ENCODE measurements around the gene ARHGAP45. TPM values are rescaled to one million over a fixed set of nuclear protein-coding genes. Genes with fewer than 3 reads are reported as not detected.

Gene ARHGAP45
- total and polyA plus RNA-seq, 2 experiments from 2014 or later = 24.7 to 71.8 TPM

DNA sequence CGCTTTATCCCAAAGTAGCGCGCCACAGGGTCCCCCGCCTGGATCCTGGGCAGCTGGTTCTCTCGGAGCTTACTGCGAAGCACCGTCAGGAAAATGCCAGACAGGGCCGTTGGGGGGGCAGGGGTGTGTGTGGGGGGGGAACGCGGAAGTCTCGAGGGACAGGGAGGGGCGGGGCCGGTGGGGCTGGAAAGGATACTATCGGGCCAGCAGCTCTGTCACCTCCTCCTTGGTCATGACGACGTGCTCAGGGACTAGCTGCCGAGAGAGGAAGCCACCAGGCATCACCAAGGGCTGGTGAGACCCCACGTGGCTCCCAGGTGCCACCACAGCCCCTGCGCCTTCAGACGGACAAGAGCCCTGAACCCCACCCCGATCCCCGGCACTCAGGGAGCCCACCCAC, 22.9 kb downstream of the ARHGAP45 start:
- ATAC-seq (no peak), DNase-seq (ENCODE audit: low spot score) (no peak)
- H3K36me3 ChIP-seq (ENCODE audit: insufficient read depth) = peaks cover 9% of the 10 kb centered on the region; the same call in 1 of the 2 replicates
- no peaks in the 10 kb centered on the region for H3K27me3 ChIP-seq (ENCODE audit: insufficient read depth)
- no peak overlapping the region for H3K4me3 Mint-ChIP-seq
- peaks cover 44% of the 10 kb centered on the region for H3K36me3 Mint-ChIP-seq (ENCODE audit: low read depth)
- H3K27ac Mint-ChIP-seq = no peak overlapping the region
- H3K4me1 Mint-ChIP-seq = peaks cover 5% of the 10 kb centered on the region; the same call in 2 of the 3 replicates
- H4K20me1 ChIP-seq (replicated peaks; ENCODE audit: insufficient read depth) = peaks cover 20% of the 10 kb centered on the region
- no peak overlapping the region for H3K27ac ChIP-seq (ENCODE audit: low read depth)
- H3K9me2 ChIP-seq (ENCODE audit: insufficient read depth) = no peaks in the 10 kb centered on the region
- no peak overlapping the region for H2AFZ ChIP-seq
- peaks cover 21% of the 10 kb centered on the region for H3K79me2 ChIP-seq (replicated peaks; ENCODE audit: insufficient read depth)
- no peak overlapping the region for H3K4me2 ChIP-seq
- TF ChIP-seq, protein P1, sequence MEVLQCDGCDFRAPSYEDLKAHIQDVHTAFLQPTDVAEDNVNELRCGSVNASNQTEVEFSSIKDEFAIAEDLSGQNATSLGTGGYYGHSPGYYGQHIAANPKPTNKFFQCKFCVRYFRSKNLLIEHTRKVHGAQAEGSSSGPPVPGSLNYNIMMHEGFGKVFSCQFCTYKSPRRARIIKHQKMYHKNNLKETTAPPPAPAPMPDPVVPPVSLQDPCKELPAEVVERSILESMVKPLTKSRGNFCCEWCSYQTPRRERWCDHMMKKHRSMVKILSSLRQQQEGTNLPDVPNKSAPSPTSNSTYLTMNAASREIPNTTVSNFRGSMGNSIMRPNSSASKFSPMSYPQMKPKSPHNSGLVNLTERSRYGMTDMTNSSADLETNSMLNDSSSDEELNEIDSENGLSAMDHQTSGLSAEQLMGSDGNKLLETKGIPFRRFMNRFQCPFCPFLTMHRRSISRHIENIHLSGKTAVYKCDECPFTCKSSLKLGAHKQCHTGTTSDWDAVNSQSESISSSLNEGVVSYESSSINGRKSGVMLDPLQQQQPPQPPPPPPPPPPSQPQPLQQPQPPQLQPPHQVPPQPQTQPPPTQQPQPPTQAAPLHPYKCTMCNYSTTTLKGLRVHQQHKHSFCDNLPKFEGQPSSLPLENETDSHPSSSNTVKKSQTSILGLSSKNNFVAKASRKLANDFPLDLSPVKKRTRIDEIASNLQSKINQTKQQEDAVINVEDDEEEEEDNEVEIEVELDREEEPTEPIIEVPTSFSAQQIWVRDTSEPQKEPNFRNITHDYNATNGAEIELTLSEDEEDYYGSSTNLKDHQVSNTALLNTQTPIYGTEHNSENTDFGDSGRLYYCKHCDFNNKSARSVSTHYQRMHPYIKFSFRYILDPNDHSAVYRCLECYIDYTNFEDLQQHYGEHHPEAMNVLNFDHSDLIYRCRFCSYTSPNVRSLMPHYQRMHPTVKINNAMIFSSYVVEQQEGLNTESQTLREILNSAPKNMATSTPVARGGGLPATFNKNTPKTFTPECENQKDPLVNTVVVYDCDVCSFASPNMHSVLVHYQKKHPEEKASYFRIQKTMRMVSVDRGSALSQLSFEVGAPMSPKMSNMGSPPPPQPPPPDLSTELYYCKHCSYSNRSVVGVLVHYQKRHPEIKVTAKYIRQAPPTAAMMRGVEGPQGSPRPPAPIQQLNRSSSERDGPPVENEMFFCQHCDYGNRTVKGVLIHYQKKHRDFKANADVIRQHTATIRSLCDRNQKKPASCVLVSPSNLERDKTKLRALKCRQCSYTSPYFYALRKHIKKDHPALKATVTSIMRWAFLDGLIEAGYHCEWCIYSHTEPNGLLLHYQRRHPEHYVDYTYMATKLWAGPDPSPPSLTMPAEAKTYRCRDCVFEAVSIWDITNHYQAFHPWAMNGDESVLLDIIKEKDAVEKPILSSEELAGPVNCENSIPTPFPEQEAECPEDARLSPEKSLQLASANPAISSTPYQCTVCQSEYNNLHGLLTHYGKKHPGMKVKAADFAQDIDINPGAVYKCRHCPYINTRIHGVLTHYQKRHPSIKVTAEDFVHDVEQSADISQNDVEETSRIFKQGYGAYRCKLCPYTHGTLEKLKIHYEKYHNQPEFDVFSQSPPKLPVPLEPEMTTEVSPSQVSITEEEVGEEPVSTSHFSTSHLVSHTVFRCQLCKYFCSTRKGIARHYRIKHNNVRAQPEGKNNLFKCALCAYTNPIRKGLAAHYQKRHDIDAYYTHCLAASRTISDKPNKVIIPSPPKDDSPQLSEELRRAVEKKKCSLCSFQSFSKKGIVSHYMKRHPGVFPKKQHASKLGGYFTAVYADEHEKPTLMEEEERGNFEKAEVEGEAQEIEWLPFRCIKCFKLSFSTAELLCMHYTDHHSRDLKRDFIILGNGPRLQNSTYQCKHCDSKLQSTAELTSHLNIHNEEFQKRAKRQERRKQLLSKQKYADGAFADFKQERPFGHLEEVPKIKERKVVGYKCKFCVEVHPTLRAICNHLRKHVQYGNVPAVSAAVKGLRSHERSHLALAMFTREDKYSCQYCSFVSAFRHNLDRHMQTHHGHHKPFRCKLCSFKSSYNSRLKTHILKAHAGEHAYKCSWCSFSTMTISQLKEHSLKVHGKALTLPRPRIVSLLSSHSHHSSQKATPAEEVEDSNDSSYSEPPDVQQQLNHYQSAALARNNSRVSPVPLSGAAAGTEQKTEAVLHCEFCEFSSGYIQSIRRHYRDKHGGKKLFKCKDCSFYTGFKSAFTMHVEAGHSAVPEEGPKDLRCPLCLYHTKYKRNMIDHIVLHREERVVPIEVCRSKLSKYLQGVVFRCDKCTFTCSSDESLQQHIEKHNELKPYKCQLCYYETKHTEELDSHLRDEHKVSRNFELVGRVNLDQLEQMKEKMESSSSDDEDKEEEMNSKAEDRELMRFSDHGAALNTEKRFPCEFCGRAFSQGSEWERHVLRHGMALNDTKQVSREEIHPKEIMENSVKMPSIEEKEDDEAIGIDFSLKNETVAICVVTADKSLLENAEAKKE (CRISPR knock-in tag; IDR thresholded peaks at IDR 0.05) = no peak
- TF ChIP-seq ZNF114 (CRISPR knock-in tag; IDR thresholded peaks at IDR 0.05) (no peak), NANOG (IDR thresholded peaks at IDR 0.05; ENCODE audit: borderline replicate concordance) (no peak), EZH2 (IDR thresholded peaks at IDR 0.05; ENCODE audit: low read depth, unreplicated experiment) (no peak)
- H3K27me3 Mint-ChIP-seq (ENCODE audit: insufficient read depth, low read depth, poor library complexity) = peaks cover 18% of the 10 kb centered on the region
- no peaks in the 10 kb centered on the region; the same call in 1 of the 2 replicates for H3K4me1 ChIP-seq (ENCODE audit: insufficient read depth)
- H3K9me3 Mint-ChIP-seq = no peaks in the 10 kb centered on the region; the same call in 2 of the 3 replicates
- H3F3A ChIP-seq (replicated peaks; ENCODE audit: low read depth) = 0 out of 2 replicates have a peak, but pooled peaks cover 25% of the 10 kb centered on the region
- no peak overlapping the region for H3K4me3 ChIP-seq

DNA sequence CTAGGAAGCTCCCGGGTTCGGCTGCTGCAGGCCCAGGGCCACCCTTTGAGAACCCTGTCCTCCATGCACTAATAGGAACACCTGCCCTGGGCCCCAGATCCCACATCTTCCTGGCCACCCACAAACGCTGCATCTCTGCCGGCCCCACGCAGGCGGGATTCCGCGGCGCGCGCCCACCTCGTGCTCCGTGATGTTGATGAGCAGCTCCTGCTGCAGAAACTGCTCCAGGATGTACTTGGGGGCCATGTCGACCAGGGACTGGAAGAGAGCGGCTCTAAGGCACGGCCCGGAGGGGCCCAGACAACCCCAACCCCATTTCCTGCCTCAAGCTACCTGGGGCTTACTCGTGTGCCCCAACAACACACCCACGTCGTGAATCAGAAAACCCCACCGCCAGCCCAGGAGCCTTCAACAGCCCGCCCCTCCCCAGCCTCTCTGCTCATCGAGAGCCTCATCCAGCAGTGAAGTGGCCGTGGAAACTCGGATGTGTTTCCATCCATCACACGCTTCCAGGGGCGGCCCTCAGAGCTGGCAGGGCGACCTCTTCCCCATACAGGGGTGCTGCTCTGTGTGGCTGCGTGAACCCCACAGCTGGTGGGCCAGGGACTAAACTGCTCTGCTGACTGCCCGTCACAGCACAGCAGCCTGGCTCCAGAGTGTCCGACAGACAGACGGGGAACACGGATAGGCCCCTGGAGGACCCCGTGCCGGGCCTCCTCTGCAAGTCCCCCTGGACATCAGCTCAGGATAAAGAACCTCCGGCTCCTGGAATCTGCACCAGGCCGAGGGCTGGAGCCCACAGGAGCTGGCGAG, 24.0 kb downstream of the ARHGAP45 start:
- Histone ChIP-seq H3K9me2 (ENCODE audit: insufficient read depth) (no peaks in the 10 kb centered on the region), H3K36me3 (ENCODE audit: insufficient read depth) (peaks cover 9% of the 10 kb centered on the region; the same call in 1 of the 2 replicates), H3K27me3 (ENCODE audit: insufficient read depth) (no peaks in the 10 kb centered on the region), H3K4me3 (no peak overlapping the region), H3K79me2 (replicated peaks; ENCODE audit: insufficient read depth) (peaks cover 23% of the 10 kb centered on the region), H4K20me1 (replicated peaks; ENCODE audit: insufficient read depth) (peaks cover 20% of the 10 kb centered on the region), H2AFZ (no peak overlapping the region), H3K4me1 (ENCODE audit: insufficient read depth) (no peaks in the 10 kb centered on the region; the same call in 1 of the 2 replicates), H3K4me2 (no peak overlapping the region), H3F3A (replicated peaks; ENCODE audit: low read depth) (0 out of 2 replicates have a peak, but pooled peaks cover 25% of the 10 kb centered on the region), H3K27ac (ENCODE audit: low read depth) (no peak overlapping the region)
- H3K27me3 Mint-ChIP-seq (ENCODE audit: insufficient read depth, low read depth, poor library complexity) = peaks cover 13% of the 10 kb centered on the region
- H3K4me3 Mint-ChIP-seq = no peak overlapping the region
- DNase-seq (ENCODE audit: low spot score) (no peak), ATAC-seq (no peak)
- no peak overlapping the region for H3K27ac Mint-ChIP-seq
- peaks cover 5% of the 10 kb centered on the region for H3K4me1 Mint-ChIP-seq
- H3K9me3 Mint-ChIP-seq = no peaks in the 10 kb centered on the region
- H3K36me3 Mint-ChIP-seq (ENCODE audit: low read depth) = peaks cover 36% of the 10 kb centered on the region
- TF ChIP-seq, protein P2, sequence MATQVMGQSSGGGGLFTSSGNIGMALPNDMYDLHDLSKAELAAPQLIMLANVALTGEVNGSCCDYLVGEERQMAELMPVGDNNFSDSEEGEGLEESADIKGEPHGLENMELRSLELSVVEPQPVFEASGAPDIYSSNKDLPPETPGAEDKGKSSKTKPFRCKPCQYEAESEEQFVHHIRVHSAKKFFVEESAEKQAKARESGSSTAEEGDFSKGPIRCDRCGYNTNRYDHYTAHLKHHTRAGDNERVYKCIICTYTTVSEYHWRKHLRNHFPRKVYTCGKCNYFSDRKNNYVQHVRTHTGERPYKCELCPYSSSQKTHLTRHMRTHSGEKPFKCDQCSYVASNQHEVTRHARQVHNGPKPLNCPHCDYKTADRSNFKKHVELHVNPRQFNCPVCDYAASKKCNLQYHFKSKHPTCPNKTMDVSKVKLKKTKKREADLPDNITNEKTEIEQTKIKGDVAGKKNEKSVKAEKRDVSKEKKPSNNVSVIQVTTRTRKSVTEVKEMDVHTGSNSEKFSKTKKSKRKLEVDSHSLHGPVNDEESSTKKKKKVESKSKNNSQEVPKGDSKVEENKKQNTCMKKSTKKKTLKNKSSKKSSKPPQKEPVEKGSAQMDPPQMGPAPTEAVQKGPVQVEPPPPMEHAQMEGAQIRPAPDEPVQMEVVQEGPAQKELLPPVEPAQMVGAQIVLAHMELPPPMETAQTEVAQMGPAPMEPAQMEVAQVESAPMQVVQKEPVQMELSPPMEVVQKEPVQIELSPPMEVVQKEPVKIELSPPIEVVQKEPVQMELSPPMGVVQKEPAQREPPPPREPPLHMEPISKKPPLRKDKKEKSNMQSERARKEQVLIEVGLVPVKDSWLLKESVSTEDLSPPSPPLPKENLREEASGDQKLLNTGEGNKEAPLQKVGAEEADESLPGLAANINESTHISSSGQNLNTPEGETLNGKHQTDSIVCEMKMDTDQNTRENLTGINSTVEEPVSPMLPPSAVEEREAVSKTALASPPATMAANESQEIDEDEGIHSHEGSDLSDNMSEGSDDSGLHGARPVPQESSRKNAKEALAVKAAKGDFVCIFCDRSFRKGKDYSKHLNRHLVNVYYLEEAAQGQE (IDR thresholded peaks at IDR 0.05; ENCODE audit: unreplicated experiment) = no peak
- TF ChIP-seq NANOG (IDR thresholded peaks at IDR 0.05; ENCODE audit: borderline replicate concordance) (no peak), POLR2AphosphoS5 (IDR thresholded peaks at IDR 0.05; ENCODE audit: low read depth) (no peak), EZH2 (IDR thresholded peaks at IDR 0.05; ENCODE audit: low read depth, unreplicated experiment) (no peak), JUNB (IDR thresholded peaks at IDR 0.05; ENCODE audit: unreplicated experiment) (no peak)
